Brain microvascular endothelial cell (primary cell): ENCODE results near the gene COX4I1.

ENCODE experiments used
- DNase-seq: peaks from one replicate; pipeline ENCODE4 v3.0.0-alpha.2; 2020
- H3K27ac ChIP-seq: fragments of 250-450 bp; sonication (Bioruptor Pico); 2 replicates; pipeline ENCODE4 v1.5.1; 2020; ENCODE audit warnings: mild to moderate bottlenecking, moderate library complexity
- H3K27me3 ChIP-seq: fragments of 250-450 bp; sonication (Bioruptor Pico); replicated peaks from 2 replicates; pipeline ENCODE4 v1.5.1; 2020; ENCODE audit warnings: mild to moderate bottlenecking
- H3K36me3 ChIP-seq: fragments of 250-450 bp; sonication (Bioruptor Pico); replicated peaks from 2 replicates; pipeline ENCODE4 v1.5.1; 2020; ENCODE audit warnings: mild to moderate bottlenecking
- H3K4me3 ChIP-seq: 2 replicates; pipeline ENCODE4 v1.5.1; 2011; ENCODE audit warnings: low read depth, mild to moderate bottlenecking, control low read depth, low read length, moderate library complexity
- in situ Hi-C: cut with HindIII; loops from 2 replicates; pipeline ENCODE4 v1.10.0; 2017; ENCODE audit warnings: low sequenced_read_pairs, low pct_ligation_motif_present
- TF ChIP-seq, protein P1 (sequence below): IDR thresholded peaks from 2 replicates; pipeline ENCODE4 v1.5.1; 2011; ENCODE audit warnings: low read depth, mild to moderate bottlenecking, moderate library complexity, low read length, control low read depth, inconsistent platforms; ENCODE audit errors: missing control alignments

The COX4I1 gene

DNA sequence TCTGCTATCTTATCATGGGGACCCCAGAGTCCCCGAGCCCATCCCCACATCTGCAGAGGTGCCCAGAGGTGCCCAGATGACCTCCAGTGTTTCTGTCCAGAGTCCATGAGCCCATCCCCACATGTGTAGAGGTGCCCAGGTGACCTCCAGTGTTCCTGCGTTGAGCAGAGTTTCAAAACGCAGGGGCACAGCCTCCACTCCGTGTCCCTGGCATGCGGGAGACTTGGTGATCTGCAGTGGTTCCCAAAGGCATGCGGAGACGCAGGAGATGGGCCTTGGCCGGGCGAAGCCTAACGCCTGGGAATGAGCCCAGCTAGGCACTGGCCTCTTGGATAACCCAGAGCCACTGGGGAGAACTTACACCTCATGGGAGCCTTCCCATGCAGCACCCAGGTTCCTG lies 41.3 kb downstream of the COX4I1 start:
- DNase-seq, result no peak
- in situ Hi-C loops, result no loop called here
- Histone ChIP-seq H3K4me3 (no peak overlapping the region), H3K27ac (no peak overlapping the region), H3K36me3 (no peaks in the 10 kb centered on the region), H3K27me3 (peaks cover 5% of the 10 kb centered on the region)
- TF ChIP-seq, protein P1, sequence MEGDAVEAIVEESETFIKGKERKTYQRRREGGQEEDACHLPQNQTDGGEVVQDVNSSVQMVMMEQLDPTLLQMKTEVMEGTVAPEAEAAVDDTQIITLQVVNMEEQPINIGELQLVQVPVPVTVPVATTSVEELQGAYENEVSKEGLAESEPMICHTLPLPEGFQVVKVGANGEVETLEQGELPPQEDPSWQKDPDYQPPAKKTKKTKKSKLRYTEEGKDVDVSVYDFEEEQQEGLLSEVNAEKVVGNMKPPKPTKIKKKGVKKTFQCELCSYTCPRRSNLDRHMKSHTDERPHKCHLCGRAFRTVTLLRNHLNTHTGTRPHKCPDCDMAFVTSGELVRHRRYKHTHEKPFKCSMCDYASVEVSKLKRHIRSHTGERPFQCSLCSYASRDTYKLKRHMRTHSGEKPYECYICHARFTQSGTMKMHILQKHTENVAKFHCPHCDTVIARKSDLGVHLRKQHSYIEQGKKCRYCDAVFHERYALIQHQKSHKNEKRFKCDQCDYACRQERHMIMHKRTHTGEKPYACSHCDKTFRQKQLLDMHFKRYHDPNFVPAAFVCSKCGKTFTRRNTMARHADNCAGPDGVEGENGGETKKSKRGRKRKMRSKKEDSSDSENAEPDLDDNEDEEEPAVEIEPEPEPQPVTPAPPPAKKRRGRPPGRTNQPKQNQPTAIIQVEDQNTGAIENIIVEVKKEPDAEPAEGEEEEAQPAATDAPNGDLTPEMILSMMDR, result no peak

DNA sequence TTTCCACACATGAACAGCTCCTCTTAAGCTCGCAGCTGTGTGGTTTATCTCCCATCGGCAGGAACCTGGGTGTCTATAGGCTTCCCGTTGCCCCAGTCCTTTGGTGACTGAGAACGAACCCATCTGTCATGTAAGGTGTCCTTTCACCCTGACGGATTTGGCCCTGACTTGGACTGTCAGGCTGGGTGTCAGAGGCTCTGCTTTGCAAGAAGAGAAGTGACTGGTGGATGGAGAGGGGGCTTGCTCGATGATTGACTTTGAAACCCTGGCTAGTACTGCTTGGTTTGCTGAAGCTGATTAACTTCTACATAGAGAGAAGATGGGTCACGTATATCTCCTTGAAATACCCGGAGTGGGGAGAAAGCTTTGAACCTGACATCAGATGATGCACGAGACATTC lies 42.9 kb downstream of the COX4I1 start:
- H3K27ac ChIP-seq, result no peak overlapping the region
- in situ Hi-C loops, result no loop called here
- TF ChIP-seq, protein P1, result no peak
- no peak overlapping the region for H3K4me3 ChIP-seq
- H3K27me3 ChIP-seq, result peaks cover 8% of the 10 kb centered on the region
- H3K36me3 ChIP-seq, result no peaks in the 10 kb centered on the region
- no peak for DNase-seq

DNA sequence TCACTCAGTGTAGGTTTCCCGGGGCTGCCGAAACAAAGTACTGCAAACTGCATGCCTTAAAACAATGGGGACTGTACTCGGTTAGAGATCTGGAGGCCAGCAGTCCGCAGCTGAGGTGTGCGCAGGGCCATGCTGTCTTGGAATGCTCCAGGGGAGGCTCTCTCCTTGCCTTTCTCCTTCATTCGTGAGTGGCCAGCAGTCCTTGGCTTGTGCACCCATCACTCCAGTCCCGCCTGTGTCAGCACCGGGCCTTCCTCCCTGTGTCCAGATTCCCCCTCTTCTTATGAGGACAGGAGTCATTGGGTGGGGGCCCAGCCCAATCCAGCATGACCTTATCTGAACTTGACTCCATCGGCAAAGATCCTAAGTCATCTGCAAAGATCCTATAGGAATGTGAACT lies 43.4 kb downstream of the COX4I1 start:
- Histone ChIP-seq H3K36me3 (no peaks in the 10 kb centered on the region), H3K27ac (no peak overlapping the region), H3K27me3 (peaks cover 8% of the 10 kb centered on the region), H3K4me3 (no peak overlapping the region)
- in situ Hi-C loops, result no loop called here
- DNase-seq, result no peak
- TF ChIP-seq, protein P1, result no peak

DNA sequence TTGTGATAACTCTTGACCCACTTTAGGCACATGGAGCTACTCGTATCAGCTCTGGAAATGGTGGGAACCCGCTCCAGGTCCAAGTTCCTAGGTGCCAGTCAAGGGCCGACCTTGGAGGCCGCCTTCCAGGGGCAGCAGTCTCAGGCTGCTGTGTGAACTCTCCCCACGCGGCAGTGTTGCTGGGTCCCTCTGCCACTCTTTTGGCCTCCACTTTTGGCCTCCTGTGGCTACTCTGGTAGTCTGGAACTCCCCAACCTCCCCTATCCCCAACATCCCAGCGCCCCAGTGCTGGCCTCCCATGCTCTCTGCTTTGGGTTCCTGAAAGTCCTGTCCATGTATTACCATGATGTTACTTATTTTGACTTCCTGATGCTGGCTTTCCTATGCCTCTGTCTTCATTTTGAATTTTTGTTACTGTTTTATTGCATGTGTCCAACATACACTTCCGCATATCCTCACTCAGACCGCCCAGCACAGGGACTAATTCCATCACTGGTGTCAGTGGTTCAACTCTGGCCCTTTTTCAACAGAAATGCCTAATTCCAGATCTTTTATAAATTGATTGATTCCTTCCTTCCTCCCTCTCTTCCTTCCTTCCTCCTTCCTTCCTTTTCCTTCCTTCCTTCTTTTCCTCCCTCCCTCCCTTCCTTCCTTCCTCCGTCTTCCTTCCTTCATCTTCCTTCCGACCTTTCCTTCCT lies 44.1 kb downstream of the COX4I1 start:
- peaks cover 8% of the 10 kb centered on the region for H3K27me3 ChIP-seq
- TF ChIP-seq, protein P1, result no peak

DNA sequence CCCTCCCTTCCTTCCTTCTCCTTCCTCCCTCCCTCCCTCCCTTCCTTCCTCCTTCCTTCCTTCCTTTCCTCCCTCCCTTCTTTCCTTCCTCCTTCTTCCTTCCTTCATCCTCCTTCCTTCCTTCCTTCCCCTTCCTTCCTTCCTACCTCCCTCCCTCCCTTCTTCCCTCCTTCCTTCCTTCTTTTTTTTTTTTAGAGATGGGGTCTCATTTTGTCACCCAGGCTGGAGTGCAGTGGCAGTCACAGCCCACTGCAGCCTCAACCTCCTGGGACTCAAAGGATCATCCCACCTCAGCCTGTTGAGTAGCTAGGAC lies 44.6 kb downstream of the COX4I1 start:
- Histone ChIP-seq H3K36me3 (no peaks in the 10 kb centered on the region), H3K27ac (no peak overlapping the region), H3K4me3 (no peak overlapping the region), H3K27me3 (peaks cover 8% of the 10 kb centered on the region)
- in situ Hi-C loops, result no loop called here
- TF ChIP-seq, protein P1, result no peak
- no peak for DNase-seq

More for the DNA sequence above, 44.1 kb downstream of the COX4I1 start:
- in situ Hi-C loops, result no loop called here
- H3K36me3 ChIP-seq, result no peaks in the 10 kb centered on the region
- no peak overlapping the region for H3K4me3 ChIP-seq
- DNase-seq, result no peak
- H3K27ac ChIP-seq, result no peak overlapping the region

DNA sequence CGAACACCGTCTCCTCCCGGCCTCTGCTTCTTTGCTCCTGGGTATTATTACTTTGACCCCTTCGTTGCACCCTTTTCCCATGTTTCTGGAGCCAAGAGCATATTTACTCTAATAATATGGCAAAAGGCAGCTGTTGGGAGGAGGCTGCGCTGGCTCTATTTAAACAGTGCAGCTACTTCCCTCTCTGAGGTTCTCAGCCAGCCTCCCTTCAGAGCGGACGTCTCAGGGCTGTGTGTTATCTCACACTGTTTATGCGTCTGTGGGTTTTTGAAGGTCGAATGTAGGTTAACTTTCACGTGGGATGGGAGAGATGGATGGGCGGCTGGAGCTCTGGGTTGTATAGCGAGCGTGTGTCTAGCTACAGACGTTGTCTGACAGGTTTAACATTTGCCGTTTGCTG lies 45.3 kb downstream of the COX4I1 start:
- no peak overlapping the region for H3K4me3 ChIP-seq
- H3K27me3 ChIP-seq, result peaks cover 11% of the 10 kb centered on the region
- DNase-seq, result no peak
- no peaks in the 10 kb centered on the region for H3K36me3 ChIP-seq
- TF ChIP-seq, protein P1, result no peak
- H3K27ac ChIP-seq, result no peak overlapping the region
- in situ Hi-C loops, result no loop called here
